Stimulated activated CD4-positive, alpha-beta T cell treated with anti-CD3 and anti-CD28 coated beads, Interleukin-12 subunit alpha, Interleukin-12 subunit beta, amount 100 ng/mL, for 24 hours (primary cell): Measurements from ENCODE around the gene DGCR2.
A peak's percentile ranks its signal among the peaks of the same experiment; 100 is the strongest.
"Not testable (repeated sequence)": the region's sequence is repeated elsewhere in the genome, so short reads cannot be mapped to it uniquely, and the experiment has no call there.

Source experiments
- DNase-seq, 2 experiments: peaks; one replicate each; pipeline ENCODE4 v3.0.0-alpha.2; 2020; ENCODE audit warnings: low read depth in 2 of 2

The DGCR2 gene

GRCh38 chr22:19109198-19110063 is 12.8 kb downstream of the DGCR2 start:
- DNase-seq: peak in 1 of 2 experiments; percentile 23

DNA sequence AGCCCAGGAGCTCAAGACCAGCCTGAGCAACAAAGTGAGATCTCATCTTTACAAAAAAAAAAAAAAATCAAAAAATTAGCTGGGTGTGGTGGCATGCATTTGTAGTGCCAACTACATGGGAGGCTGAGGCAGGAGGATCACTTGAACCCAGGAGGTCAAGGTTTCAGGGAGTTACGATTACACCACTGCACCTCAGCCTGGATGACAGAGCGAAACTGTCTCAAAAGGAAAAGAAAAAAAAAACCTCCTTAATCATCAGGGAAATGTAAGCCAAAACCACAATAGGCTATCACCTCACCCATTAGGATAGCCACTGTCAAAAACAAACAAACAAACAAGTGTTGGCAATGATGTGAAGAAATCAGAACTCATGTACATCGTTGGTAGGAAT is 13.4 kb downstream of the DGCR2 start:
- no peak for DNase-seq

GRCh38 chr22:19107730-19108074 is 14.5 kb downstream of the DGCR2 start:
- no peak for DNase-seq

- DNase-seq: no peak
These were observed 15.1 kb downstream of the DGCR2 start for GRCh38 chr22:19106886-19107729.

DNA sequence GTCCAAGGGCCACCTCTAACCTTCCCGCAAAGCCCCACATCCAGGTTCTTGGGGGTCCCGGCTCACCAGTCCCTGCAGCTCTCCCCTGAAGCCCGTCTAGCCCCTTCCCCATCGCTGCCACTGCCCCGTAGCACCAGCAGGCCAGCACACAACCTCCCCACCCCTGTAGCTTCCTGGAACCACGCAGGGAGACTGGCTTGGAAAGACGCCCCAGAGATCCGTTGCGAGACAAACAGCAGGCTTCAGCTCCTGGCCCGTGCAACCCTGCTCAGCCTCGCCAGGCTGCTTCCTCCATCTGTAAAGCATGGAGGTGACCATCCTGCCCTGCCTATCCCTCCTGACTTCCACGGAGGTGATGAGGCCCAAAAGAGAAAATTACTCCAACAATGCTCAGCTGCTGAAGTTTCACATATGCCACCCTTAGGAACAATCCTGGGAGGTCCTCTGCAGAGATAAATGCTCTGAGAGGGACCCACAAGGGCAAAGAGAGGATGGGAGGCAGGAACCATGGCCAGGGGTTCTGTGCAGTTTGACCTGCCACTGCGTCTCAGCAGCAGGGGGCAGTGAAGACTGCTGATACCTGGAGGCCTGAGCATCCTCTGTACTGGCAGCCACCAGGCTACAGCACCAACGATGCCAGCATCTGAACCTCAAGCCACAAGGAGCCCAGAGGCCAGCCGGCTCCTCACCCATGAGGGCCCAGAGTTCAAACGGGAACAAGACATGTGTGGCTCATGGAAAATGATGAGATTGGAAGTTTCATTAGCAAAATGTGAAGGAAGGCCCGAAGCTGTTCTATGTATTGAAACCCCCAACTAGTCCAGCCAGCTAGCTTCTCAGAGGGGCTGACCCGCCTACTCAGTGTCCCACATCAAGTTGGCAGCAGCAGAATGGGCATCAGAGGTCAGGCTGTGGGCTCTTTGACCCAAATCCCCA is 16.1 kb downstream of the DGCR2 start:
- DNase-seq: peak in 1 of 2 experiments; percentile 12

- DNase-seq: no peak
These were observed 16.8 kb downstream of the DGCR2 start for GRCh38 chr22:19105456-19105855.

DNA sequence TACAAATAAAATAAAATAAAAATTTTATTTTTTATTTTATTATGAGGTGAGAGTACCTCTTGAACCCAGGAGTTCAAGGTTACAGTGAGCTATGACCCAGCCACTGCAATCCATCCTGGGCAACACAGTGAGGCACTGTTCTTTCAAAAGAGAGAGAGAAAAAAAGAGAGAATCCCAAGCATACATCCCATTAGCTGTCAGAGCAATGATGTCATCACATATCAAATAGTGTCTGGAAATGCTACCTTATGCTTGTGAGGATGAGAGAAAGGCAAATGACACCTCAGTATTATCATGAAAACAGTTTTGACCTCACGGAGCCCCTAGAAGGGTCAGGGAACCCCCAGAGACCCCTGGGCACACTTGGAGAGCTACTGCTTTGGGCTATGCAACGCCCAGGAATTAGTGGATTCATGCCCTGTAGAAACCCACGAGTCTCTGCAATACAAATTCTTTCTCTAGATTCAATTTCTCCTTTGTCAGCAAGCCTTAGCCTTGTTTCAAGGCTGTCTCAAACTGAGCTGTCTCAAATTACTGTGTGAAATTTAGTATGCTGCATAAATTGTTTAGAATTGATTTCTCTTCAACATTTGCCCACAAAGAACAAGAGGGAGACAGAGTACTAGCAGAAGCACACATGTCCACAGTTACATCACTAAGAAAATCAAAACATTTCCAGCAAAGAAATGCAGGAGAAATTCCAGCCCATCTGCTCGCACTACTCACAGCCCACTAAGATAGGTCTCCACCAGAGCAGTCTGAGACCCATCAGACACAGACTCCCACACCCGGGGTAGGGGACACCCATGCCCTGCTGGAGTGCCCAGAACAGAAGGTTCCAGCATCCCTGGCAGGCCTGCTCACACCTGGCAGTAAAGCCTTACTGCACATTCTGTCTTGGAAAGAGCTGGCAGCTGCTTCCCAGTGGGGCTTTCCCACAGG is 18.1 kb downstream of the DGCR2 start:
- DNase-seq: no peak

GRCh38 chr22:19098157-19098556 is 24.1 kb downstream of the DGCR2 start:
- DNase-seq: no peak

DNA sequence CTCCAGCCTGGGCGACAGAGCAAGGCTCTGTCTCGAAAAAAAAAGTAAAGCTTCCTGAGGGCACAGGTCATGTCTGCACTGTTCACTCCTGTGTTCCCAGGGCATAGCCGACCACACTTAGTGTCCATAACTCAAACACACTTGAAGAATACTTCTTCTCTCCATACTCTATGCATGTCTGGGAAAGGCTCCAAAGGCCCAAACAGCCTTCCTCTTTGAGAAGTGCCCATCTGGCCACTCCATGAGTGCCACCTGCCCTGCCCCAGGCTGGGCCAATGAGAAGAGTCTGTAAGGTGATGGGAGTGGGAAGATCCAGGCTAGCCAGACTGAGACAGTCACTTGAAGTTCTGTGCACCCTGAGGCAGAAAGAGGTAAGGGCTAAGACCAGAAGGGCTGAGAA is 24.7 kb downstream of the DGCR2 start:
- no peak for DNase-seq

- DNase-seq: no peak
These were observed 25.7 kb downstream of the DGCR2 start for GRCh38 chr22:19096555-19096954.

- DNase-seq: no peak
These were observed 27.7 kb downstream of the DGCR2 start for GRCh38 chr22:19094393-19094997.

DNA sequence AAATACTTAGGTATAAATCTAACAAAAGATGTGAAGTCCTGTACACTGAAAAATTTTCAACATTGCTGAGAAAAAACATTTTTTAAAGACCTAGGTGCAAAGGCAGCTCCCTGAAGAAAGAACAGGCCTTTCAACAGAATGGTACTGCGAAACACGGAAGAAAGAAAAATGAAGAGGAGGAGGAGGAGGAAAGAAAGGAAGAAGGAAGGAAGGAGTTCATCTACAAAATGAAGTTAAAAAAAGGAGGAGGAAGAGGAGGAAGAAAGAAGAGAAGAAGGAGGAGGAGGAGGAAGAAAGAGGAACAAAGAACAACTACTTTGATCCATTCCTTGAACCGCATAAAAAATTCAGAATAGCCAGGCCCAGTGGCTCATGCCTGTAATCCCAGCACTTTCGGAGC is 29.5 kb downstream of the DGCR2 start:
- no peak for DNase-seq

DNA sequence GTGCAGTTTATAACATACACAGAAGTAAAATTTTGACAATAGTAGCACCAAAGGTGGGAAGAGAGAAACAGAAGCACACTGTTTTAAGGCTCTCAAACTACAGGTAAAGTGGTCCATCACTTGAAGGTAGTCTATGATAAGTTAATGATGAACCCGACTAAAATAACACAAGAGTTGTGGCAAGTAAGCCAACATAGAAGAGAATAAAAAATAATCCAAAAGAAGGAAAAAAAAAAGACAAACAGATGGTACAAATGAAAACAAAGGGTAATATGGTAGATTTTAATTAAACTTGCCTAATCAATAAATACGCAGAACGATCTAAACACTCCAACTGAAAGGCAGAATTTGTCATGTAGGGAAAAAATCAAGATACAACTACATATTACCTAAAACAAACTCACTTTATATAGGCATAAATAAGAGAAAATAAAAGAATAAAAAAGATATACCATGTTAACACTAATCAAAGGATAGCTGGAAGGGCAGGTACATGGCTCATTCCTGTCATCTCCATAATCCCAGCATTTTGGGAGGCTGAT is 31.6 kb downstream of the DGCR2 start:
- no peak for DNase-seq

DNA sequence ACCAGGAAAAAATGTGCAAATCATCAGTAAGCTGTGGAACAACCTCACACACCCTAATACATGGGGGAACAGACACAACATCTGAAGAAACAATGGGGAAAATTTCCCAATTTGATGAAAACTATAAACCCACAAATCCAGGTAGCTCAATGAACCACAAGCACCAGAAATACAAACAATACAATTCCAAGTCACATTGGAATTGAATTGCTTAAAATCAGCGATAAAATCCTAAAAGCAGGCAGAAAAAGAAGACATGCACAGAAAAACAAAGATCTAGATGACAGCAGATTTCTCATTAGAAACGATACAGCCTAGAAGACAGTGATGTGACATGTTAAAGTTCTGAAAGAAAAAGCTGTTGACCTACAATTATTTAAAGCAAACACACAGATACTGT is 32.0 kb downstream of the DGCR2 start:
- no peak for DNase-seq

GRCh38 chr22:19088866-19089595 is 33.2 kb downstream of the DGCR2 start:
- no peak for DNase-seq

- no peak for DNase-seq
These were observed 35.3 kb downstream of the DGCR2 start for GRCh38 chr22:19086896-19087295.

GRCh38 chr22:19086417-19086816 is 35.8 kb downstream of the DGCR2 start:
- DNase-seq: no peak

- DNase-seq: no peak
These were observed 36.9 kb downstream of the DGCR2 start for GRCh38 chr22:19085233-19085718.

DNA sequence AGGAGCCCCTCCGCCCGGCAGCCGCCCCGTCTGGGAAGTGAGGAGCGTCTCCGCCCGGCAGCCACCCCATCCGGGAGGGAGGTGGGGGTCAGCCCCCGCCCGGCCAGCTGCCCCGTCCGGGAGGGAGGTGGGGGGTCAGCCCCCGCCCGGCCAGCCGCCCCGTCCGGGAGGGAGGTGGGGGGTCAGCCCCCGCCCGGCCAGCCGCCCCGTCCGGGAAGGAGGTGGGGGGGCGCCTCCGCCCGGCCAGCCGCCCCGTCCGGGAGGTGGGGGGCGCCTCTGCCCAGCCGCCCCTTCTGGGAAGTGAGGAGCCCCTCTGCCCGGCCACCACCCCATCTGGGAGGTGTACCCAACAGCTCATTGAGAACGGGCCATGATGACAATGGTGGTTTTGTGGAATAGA is 37.6 kb downstream of the DGCR2 start:
- DNase-seq: not testable (repeated sequence)
